Activated CD4-positive, alpha-beta memory T cell treated with anti-CD3 and anti-CD28 coated beads, Interleukin-2, amount 10 ng/mL, durations not matched to agents 7 days and 5 days (primary cell): ENCODE measurements around the gene KCP. TPM values are rescaled to one million over a fixed set of nuclear protein-coding genes. Genes with fewer than 3 reads are reported as not detected.

Experiments
- CTCF ChIA-PET: fragments of 350-600 bp; sonication (Branson Sonifier 250); formaldehyde crosslinking; loops from one replicate; lab custom pipeline; 2021; ENCODE audit warnings: antibody characterized with exemption, inconsistent platforms; lab: Charles Lee
- POLR2A ChIA-PET: fragments of 350-600 bp; sonication (Branson Sonifier 250); formaldehyde crosslinking; loops from one replicate; lab custom pipeline; 2021; ENCODE audit warnings: antibody characterized with exemption; lab: Charles Lee
- DNase-seq: peaks from one replicate; pipeline ENCODE4 v3.0.0-alpha.2; 2020
- H3K27ac Mint-ChIP-seq: one replicate; pipeline ENCODE4 v1.8.0; 2021; ENCODE audit warnings: mild to moderate bottlenecking, mixed read lengths
- H3K27me3 Mint-ChIP-seq: one replicate; pipeline ENCODE4 v1.8.0; 2021; ENCODE audit warnings: mixed read lengths
- H3K36me3 Mint-ChIP-seq: one replicate; pipeline ENCODE4 v1.8.0; 2021; ENCODE audit warnings: low read depth, mixed read lengths
- H3K4me1 Mint-ChIP-seq: one replicate; pipeline ENCODE4 v1.8.0; 2021; ENCODE audit warnings: mixed read lengths
- H3K4me3 Mint-ChIP-seq: one replicate; pipeline ENCODE4 v1.8.0; 2021; ENCODE audit warnings: mild to moderate bottlenecking, mixed read lengths
- H3K9me3 Mint-ChIP-seq: one replicate; pipeline ENCODE4 v1.8.0; 2021; ENCODE audit warnings: mixed read lengths
- total RNA-seq, 2 experiments: library from RNA; stranded (reverse); gene quantifications; one replicate each; pipeline ENCODE4 v1.2.3, GENCODE V29; 2021

The KCP gene
- total RNA-seq, 2 experiments from 2014 or later: 0.20 to 0.33 TPM

- Mint-ChIP-seq H3K36me3 (no peaks in the 10 kb centered on the region), H3K9me3 (no peaks in the 10 kb centered on the region), H3K27ac (no peak overlapping the region), H3K4me3 (no peak overlapping the region), H3K4me1 (peaks cover 12% of the 10 kb centered on the region), H3K27me3 (peaks cover 22% of the 10 kb centered on the region)
- POLR2A ChIA-PET: interaction anchor here (1.0 to 1.9 kb wide), 2 partner anchors 10 to 11 kb away, joined by 3 to 6 read pairs; partner anchors contain the start of gene ATP6V1F
- CTCF ChIA-PET: interaction anchor here (2.3 kb wide), 1 partner anchor 10 kb away, joined by 9 read pairs; the partner anchor contains the start of gene ATP6V1F
- no peak for DNase-seq
These were observed 37.3 kb downstream of the KCP start for GRCh38 chr7:128873234-128873633.

GRCh38 chr7:128872394-128872824 is 38.1 kb downstream of the KCP start:
- H3K27ac Mint-ChIP-seq: no peak overlapping the region
- peaks cover 25% of the 10 kb centered on the region for H3K27me3 Mint-ChIP-seq
- DNase-seq: no peak
- H3K9me3 Mint-ChIP-seq: no peaks in the 10 kb centered on the region
- POLR2A ChIA-PET: interaction anchor here (1.0 to 1.9 kb wide), 2 partner anchors 9 to 12 kb away, joined by 3 to 6 read pairs; partner anchors contain the start of gene ATP6V1F
- H3K4me1 Mint-ChIP-seq: peaks cover 6% of the 10 kb centered on the region
- no peaks in the 10 kb centered on the region for H3K36me3 Mint-ChIP-seq
- CTCF ChIA-PET: interaction anchor here (2.3 kb wide), 1 partner anchor 9 kb away, joined by 9 read pairs; the partner anchor contains the start of gene ATP6V1F
- no peak overlapping the region for H3K4me3 Mint-ChIP-seq

GRCh38 chr7:128871050-128871449 is 39.5 kb downstream of the KCP start:
- Mint-ChIP-seq H3K27me3 (peaks cover 25% of the 10 kb centered on the region), H3K4me3 (no peak overlapping the region), H3K9me3 (no peaks in the 10 kb centered on the region), H3K36me3 (peaks cover 7% of the 10 kb centered on the region), H3K4me1 (peaks cover 9% of the 10 kb centered on the region), H3K27ac (no peak overlapping the region)
- POLR2A ChIA-PET: no interaction called here
- DNase-seq: no peak
- CTCF ChIA-PET: interaction anchor here (1.2 to 4.3 kb wide), 2 partner anchors 8 to 11 kb away, joined by 3 to 22 read pairs; no protein-coding TSS in a partner anchor

DNA sequence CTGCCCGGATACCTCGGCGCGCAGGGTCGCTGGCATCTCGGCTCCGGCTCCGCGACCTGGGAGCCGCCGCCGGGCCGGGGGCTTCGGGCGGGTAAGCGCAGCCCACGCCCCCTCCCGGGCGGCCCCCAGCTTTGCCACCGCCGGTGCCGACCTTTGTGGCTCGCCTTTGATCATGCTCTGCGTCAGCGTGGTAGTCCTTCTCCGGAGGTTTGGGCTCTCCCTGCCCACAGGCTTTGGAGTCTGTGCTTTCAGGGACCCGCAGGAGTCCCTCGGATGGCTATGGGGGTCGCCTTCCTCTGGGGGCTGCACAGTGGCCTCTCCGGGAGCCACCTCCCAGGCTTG is 40.6 kb downstream of the KCP start:
- DNase-seq: no peak
- peaks cover 25% of the 10 kb centered on the region for H3K27me3 Mint-ChIP-seq
- ChIA-PET POLR2A (interaction anchor here (0.8 kb wide), 1 partner anchor 184 kb away, joined by 3 read pairs; no protein-coding TSS in a partner anchor), CTCF (interaction anchor here (4.3 kb wide), 1 partner anchor 13 kb away, joined by 22 read pairs; no protein-coding TSS in a partner anchor)
- H3K36me3 Mint-ChIP-seq: peaks cover 16% of the 10 kb centered on the region
- H3K9me3 Mint-ChIP-seq: no peaks in the 10 kb centered on the region
- peak overlapping the region; percentile 54 for H3K4me3 Mint-ChIP-seq
- H3K27ac Mint-ChIP-seq: no peak overlapping the region
- H3K4me1 Mint-ChIP-seq: peaks cover 11% of the 10 kb centered on the region

DNA sequence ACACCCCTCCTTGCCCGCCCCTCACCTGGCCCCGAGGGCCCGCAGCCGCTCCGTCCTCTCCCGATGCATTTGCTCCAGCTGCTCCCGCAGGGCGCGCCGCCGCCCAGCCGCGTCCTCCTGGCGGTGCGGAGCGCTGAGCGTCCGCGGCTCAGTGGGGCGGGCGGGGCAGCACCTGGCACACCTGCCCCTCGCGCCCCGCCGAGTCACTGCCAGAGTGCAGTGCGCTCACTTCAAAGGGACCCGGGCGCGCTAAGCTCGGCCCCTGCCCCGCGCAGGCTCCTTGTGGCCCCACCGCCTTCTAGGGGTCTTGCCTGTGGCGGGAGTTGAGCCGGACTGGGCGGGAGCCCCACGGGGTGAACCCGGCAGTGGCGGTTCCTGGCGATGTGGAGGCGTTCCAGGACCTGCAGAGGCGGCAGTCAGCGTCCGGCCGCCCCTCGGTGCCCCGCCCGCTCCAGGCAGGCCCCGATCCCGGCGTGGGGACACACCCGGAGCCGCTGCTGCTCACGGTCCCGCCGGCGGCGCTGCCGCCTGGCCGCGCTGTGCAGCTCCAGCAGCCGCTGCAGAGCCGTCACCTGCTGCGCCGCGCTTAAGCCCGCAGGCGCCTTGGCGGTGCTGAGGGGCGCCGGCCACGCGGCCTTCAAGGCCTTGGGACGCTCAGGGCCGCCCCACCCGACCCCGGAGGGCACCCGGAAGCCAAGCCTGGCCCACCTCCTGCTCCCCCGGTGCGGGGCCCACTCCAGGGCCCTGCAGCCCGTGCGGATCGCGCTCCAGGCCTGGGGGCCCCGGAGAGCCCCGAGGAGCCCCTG is 41.2 kb downstream of the KCP start:
- peak overlapping the region; percentile 52 for H3K4me3 Mint-ChIP-seq
- POLR2A ChIA-PET: interaction anchor here (0.8 to 1.5 kb wide), 2 partner anchors 14 to 185 kb away, joined by 3 to 4 read pairs; no protein-coding TSS in a partner anchor
- peak; percentile 48 for DNase-seq
- CTCF ChIA-PET: interaction anchor here (4.3 kb wide), 1 partner anchor 13 kb away, joined by 22 read pairs; no protein-coding TSS in a partner anchor
- H3K36me3 Mint-ChIP-seq: peaks cover 16% of the 10 kb centered on the region
- peaks cover 14% of the 10 kb centered on the region for H3K4me1 Mint-ChIP-seq
- H3K9me3 Mint-ChIP-seq: no peaks in the 10 kb centered on the region
- H3K27ac Mint-ChIP-seq: no peak overlapping the region
- peaks cover 25% of the 10 kb centered on the region for H3K27me3 Mint-ChIP-seq

- peak overlapping the region; percentile 21 for H3K4me3 Mint-ChIP-seq
- no peak for DNase-seq
- peaks cover 17% of the 10 kb centered on the region for H3K4me1 Mint-ChIP-seq
- no peaks in the 10 kb centered on the region for H3K9me3 Mint-ChIP-seq
- H3K27me3 Mint-ChIP-seq: peaks cover 25% of the 10 kb centered on the region
- ChIA-PET POLR2A (interaction anchor here (1.5 kb wide), 1 partner anchor 15 kb away, joined by 4 read pairs; no protein-coding TSS in a partner anchor), CTCF (interaction anchor here (4.3 kb wide), 1 partner anchor 14 kb away, joined by 22 read pairs; no protein-coding TSS in a partner anchor)
- peaks cover 16% of the 10 kb centered on the region for H3K36me3 Mint-ChIP-seq
- no peak overlapping the region for H3K27ac Mint-ChIP-seq
These were observed 41.8 kb downstream of the KCP start for GRCh38 chr7:128868624-128869137.

GRCh38 chr7:128867842-128868623 is 42.5 kb downstream of the KCP start:
- Mint-ChIP-seq H3K27me3 (peaks cover 25% of the 10 kb centered on the region), H3K4me3 (no peak overlapping the region), H3K36me3 (peaks cover 16% of the 10 kb centered on the region), H3K9me3 (no peaks in the 10 kb centered on the region), H3K4me1 (peaks cover 19% of the 10 kb centered on the region), H3K27ac (no peak overlapping the region)
- DNase-seq: no peak
- CTCF ChIA-PET: interaction anchor here (4.3 kb wide), 1 partner anchor 14 kb away, joined by 22 read pairs; no protein-coding TSS in a partner anchor
- POLR2A ChIA-PET: interaction anchor here (0.8 to 1.5 kb wide), 2 partner anchors 16 to 25 kb away, joined by 3 to 4 read pairs; no protein-coding TSS in a partner anchor

- peaks cover 25% of the 10 kb centered on the region for H3K27me3 Mint-ChIP-seq
- no peaks in the 10 kb centered on the region for H3K9me3 Mint-ChIP-seq
- H3K27ac Mint-ChIP-seq: no peak overlapping the region
- peaks cover 22% of the 10 kb centered on the region for H3K36me3 Mint-ChIP-seq
- H3K4me1 Mint-ChIP-seq: peaks cover 25% of the 10 kb centered on the region
- ChIA-PET POLR2A (interaction anchor here (0.8 kb wide), 1 partner anchor 26 kb away, joined by 3 read pairs; no protein-coding TSS in a partner anchor), CTCF (no interaction called here)
- no peak overlapping the region for H3K4me3 Mint-ChIP-seq
- DNase-seq: no peak
These were observed 43.3 kb downstream of the KCP start for GRCh38 chr7:128867241-128867640.

GRCh38 chr7:128865996-128866877 is 44.3 kb downstream of the KCP start:
- ChIA-PET POLR2A (no interaction called here), CTCF (no interaction called here)
- Mint-ChIP-seq H3K4me3 (no peak overlapping the region), H3K27ac (no peak overlapping the region), H3K9me3 (no peaks in the 10 kb centered on the region), H3K27me3 (peaks cover 21% of the 10 kb centered on the region), H3K4me1 (peaks cover 28% of the 10 kb centered on the region), H3K36me3 (peaks cover 22% of the 10 kb centered on the region)
- no peak for DNase-seq

GRCh38 chr7:128865303-128865702 is 45.2 kb downstream of the KCP start:
- peaks cover 31% of the 10 kb centered on the region for H3K4me1 Mint-ChIP-seq
- ChIA-PET CTCF (no interaction called here), POLR2A (no interaction called here)
- H3K27me3 Mint-ChIP-seq: peaks cover 12% of the 10 kb centered on the region
- peaks cover 22% of the 10 kb centered on the region for H3K36me3 Mint-ChIP-seq
- H3K4me3 Mint-ChIP-seq: no peak overlapping the region
- H3K9me3 Mint-ChIP-seq: no peaks in the 10 kb centered on the region
- H3K27ac Mint-ChIP-seq: no peak overlapping the region
- no peak for DNase-seq

GRCh38 chr7:128863433-128863989 is 47.0 kb downstream of the KCP start:
- H3K27ac Mint-ChIP-seq: peak overlapping the region; percentile 87
- ChIA-PET CTCF (interaction anchor here (0.6 to 2.5 kb wide), 15 partner anchors 8 to 1191 kb away, joined by 3 to 28 read pairs (median 9); partner anchors contain the start of gene CALU), POLR2A (interaction anchor here (0.8 to 2.0 kb wide), 13 partner anchors 9 to 520 kb away, joined by 3 to 11 read pairs (median 4); partner anchors contain the start of genes AHCYL2, CALU, HILPDA and RBM28)
- no peaks in the 10 kb centered on the region for H3K9me3 Mint-ChIP-seq
- peak overlapping the region; percentile 94 for H3K4me3 Mint-ChIP-seq
- peaks cover 36% of the 10 kb centered on the region for H3K4me1 Mint-ChIP-seq
- peaks cover 4% of the 10 kb centered on the region for H3K27me3 Mint-ChIP-seq
- peak; percentile 60 for DNase-seq
- H3K36me3 Mint-ChIP-seq: peaks cover 22% of the 10 kb centered on the region
